H1 (cell line): ENCODE results near the gene TEX51. TPM values are rescaled to one million over a fixed set of nuclear protein-coding genes. Genes with fewer than 3 reads are reported as not detected.

Source experiments
- CTCF ChIA-PET: fragments of 300-600 bp; sonication (Branson Sonifier 250); formaldehyde crosslinking; loops from one replicate; lab custom pipeline; 2021; ENCODE audit not compliant: partially characterized antibody; lab: Charles Lee
- POLR2A ChIA-PET: fragments of 300-600 bp; sonication (Branson Sonifier 250); formaldehyde crosslinking; loops from one replicate; lab custom pipeline; 2021; ENCODE audit warnings: inconsistent platforms; ENCODE audit not compliant: partially characterized antibody; lab: Charles Lee
- DNase-seq, 2 experiments: peaks; one replicate each; pipeline versions ENCODE4 v3.0.0 to v3.0.0-alpha.2; 2010 to 2022; ENCODE audit warnings: low spot score in 2 of 2, low read depth in 1 of 2, mixed read lengths in 1 of 2
- FAIRE-seq: peaks from 2 replicates; lab custom pipeline; 2011; peaks lifted over from hg19 to GRCh38; lab: Jason Lieb, UNC
- H2AFZ ChIP-seq: 2 replicates; pipeline ENCODE4 v1.8.1; 2012; ENCODE audit warnings: low read length, inconsistent platforms
- H2AK5ac ChIP-seq: 2 replicates; pipeline ENCODE4 v1.6.1; 2013; ENCODE audit warnings: low read depth, low read length
- H2BK120ac ChIP-seq: replicated peaks from 2 replicates; pipeline ENCODE3; 2013; ENCODE audit warnings: low read depth, low read length, inconsistent platforms
- H2BK12ac ChIP-seq: 2 replicates; pipeline ENCODE4 v1.6.1; 2013; ENCODE audit warnings: low read depth, low read length
- H2BK15ac ChIP-seq: 2 replicates; pipeline ENCODE4 v1.6.1; 2013; ENCODE audit warnings: low read length
- H2BK20ac ChIP-seq: 2 replicates; pipeline ENCODE4 v1.6.1; 2013; ENCODE audit warnings: low read length
- H2BK5ac ChIP-seq: 2 replicates; pipeline ENCODE4 v1.6.1; 2013; ENCODE audit warnings: low read depth, low read length
- H3K14ac ChIP-seq: 2 replicates; pipeline ENCODE4 v1.6.1; 2013; ENCODE audit warnings: inconsistent platforms; ENCODE audit not compliant: insufficient read length
- H3K18ac ChIP-seq: 2 replicates; pipeline ENCODE4 v1.6.1; 2013; ENCODE audit warnings: low read length; ENCODE audit errors: extremely low read depth
- H3K23ac ChIP-seq: 2 replicates; pipeline ENCODE4 v1.6.1; 2013; ENCODE audit warnings: inconsistent platforms; ENCODE audit not compliant: insufficient read length
- H3K23me2 ChIP-seq: 2 replicates; pipeline ENCODE4 v1.6.1; 2013; ENCODE audit warnings: low read depth, low read length
- H3K27ac ChIP-seq: 2 replicates; pipeline ENCODE4 v1.6.1; 2011; ENCODE audit warnings: low read depth, low read length, inconsistent platforms
- H3K27me3 ChIP-seq, 4 experiments: replicated peaks in 1 of 4; 1 replicate in 1 of 4; 2 replicates in 3 of 4; pipeline versions ENCODE4 v1.6.1 to v1.8.1; 2011 to 2013; ENCODE audit warnings: low read length in 3 of 4, mild to moderate bottlenecking in 3 of 4, inconsistent platforms in 2 of 4, mixed read lengths in 2 of 4, moderate library complexity in 1 of 4; ENCODE audit not compliant: control insufficient read depth in 3 of 4, insufficient read depth in 3 of 4; ENCODE audit errors: extremely low read depth in 1 of 4
- H3K36me3 ChIP-seq, 4 experiments: 2 replicates each; pipeline versions ENCODE4 v1.6.1 to v1.8.1; 2011 to 2013; ENCODE audit warnings: mild to moderate bottlenecking in 4 of 4, low read length in 3 of 4, moderate library complexity in 2 of 4, control low read depth in 1 of 4, inconsistent platforms in 1 of 4; ENCODE audit not compliant: insufficient read depth in 4 of 4, control insufficient read depth in 2 of 4
- H3K4ac ChIP-seq: replicated peaks from 2 replicates; pipeline ENCODE3; 2013; ENCODE audit warnings: low read length, low read depth, mixed read lengths, inconsistent platforms; ENCODE audit not compliant: insufficient read length
- H3K4me1 ChIP-seq, 4 experiments: replicated peaks in 1 of 4; 1 replicate in 1 of 4; 2 replicates in 3 of 4; pipeline versions ENCODE4 v1.6.1 to v1.8.1; 2011 to 2013; ENCODE audit warnings: low read length in 3 of 4, inconsistent platforms in 2 of 4, mixed read lengths in 1 of 4; ENCODE audit not compliant: insufficient read depth in 4 of 4, control insufficient read depth in 3 of 4
- H3K4me2 ChIP-seq, 2 experiments: 2 replicates each; pipeline versions ENCODE4 v1.6.1 to v1.8.1; 2011 to 2013; ENCODE audit warnings: low read depth in 2 of 2, low read length in 2 of 2, control low read depth in 1 of 2, inconsistent platforms in 1 of 2, mild to moderate bottlenecking in 1 of 2; ENCODE audit not compliant: insufficient read depth in 1 of 2
- H3K4me3 ChIP-seq, 4 experiments: fragments of 200-600, 300-600 bp in 1 of 4; sonication (generic), shearing (Covaris generic), sonication (Bioruptor Twin) in 1 of 4; 2 replicates each; pipeline versions ENCODE4 v1.5.1 to v1.8.1; 2011 to 2016; ENCODE audit warnings: low read length in 4 of 4, low read depth in 3 of 4, control low read depth in 2 of 4, inconsistent platforms in 2 of 4, mild to moderate bottlenecking in 2 of 4, mixed read lengths in 1 of 4, moderate library complexity in 1 of 4; ENCODE audit not compliant: insufficient read depth in 2 of 4; ENCODE audit errors: extremely low read depth in 1 of 4
- H3K56ac ChIP-seq: replicated peaks from 2 replicates; pipeline ENCODE3; 2013; ENCODE audit warnings: low read depth, mild to moderate bottlenecking, mixed read lengths, low read length, inconsistent platforms; ENCODE audit not compliant: insufficient read length
- H3K79me1 ChIP-seq: 2 replicates; pipeline ENCODE4 v1.6.1; 2013; ENCODE audit warnings: low read depth, low read length, control low read depth
- H3K79me2 ChIP-seq, 2 experiments: 2 replicates each; pipeline versions ENCODE4 v1.6.1 to v1.8.1; 2012 to 2013; ENCODE audit warnings: low read length in 2 of 2, mild to moderate bottlenecking in 2 of 2, inconsistent platforms in 1 of 2; ENCODE audit not compliant: insufficient read depth in 2 of 2, control insufficient read depth in 1 of 2
- H3K9ac ChIP-seq, 4 experiments: replicated peaks in 1 of 4; 1 replicate in 1 of 4; 2 replicates in 3 of 4; pipeline versions ENCODE4 v1.6.1 to v1.8.1; 2011 to 2013; ENCODE audit warnings: low read depth in 3 of 4, low read length in 3 of 4, control low read depth in 2 of 4, mild to moderate bottlenecking in 2 of 4, moderate library complexity in 2 of 4, inconsistent platforms in 1 of 4; ENCODE audit errors: extremely low read depth in 1 of 4
- H3K9me3 ChIP-seq, 2 experiments: 2 replicates each; pipeline versions ENCODE4 v1.6.1 to v1.8.1; 2012 to 2013; ENCODE audit warnings: mild to moderate bottlenecking in 2 of 2, moderate library complexity in 2 of 2, control low read depth in 1 of 2, inconsistent platforms in 1 of 2, low read depth in 1 of 2, low read length in 1 of 2, mixed read lengths in 1 of 2; ENCODE audit not compliant: insufficient read depth in 2 of 2
- H4K20me1 ChIP-seq, 2 experiments: replicated peaks in 1 of 2; 2 replicates each; pipeline versions ENCODE3 to v1.8.1; 2011 to 2013; ENCODE audit warnings: inconsistent platforms in 2 of 2, low read length in 2 of 2, mild to moderate bottlenecking in 1 of 2; ENCODE audit not compliant: insufficient read depth in 2 of 2, control insufficient read depth in 1 of 2
- H4K5ac ChIP-seq: 2 replicates; pipeline ENCODE4 v1.6.1; 2013; ENCODE audit warnings: low read length, low read depth, mixed read lengths, inconsistent platforms; ENCODE audit not compliant: insufficient read length
- H4K8ac ChIP-seq: 2 replicates; pipeline ENCODE4 v1.8.0; 2013; ENCODE audit warnings: mild to moderate bottlenecking, moderate library complexity, low read length, inconsistent platforms; ENCODE audit not compliant: insufficient read depth; ENCODE audit errors: extremely low read depth
- H4K91ac ChIP-seq: replicated peaks from 2 replicates; pipeline ENCODE3; 2013; ENCODE audit warnings: low read length, mixed read lengths, inconsistent platforms; ENCODE audit not compliant: insufficient read length
- CREB1 ChIP-seq: IDR thresholded peaks from 2 replicates; pipeline ENCODE4 v1.6.1; 2012; ENCODE audit warnings: inconsistent platforms
- EZH2 ChIP-seq: fragments of 200-600 bp; sonication (generic); IDR thresholded peaks from 2 replicates; pipeline ENCODE4 v1.7.1; 2012; ENCODE audit warnings: low read depth, mild to moderate bottlenecking, moderate library complexity, low read length, inconsistent platforms; ENCODE audit not compliant: severe bottlenecking
- RAD21 ChIP-seq, 2 experiments: IDR thresholded peaks in 1 of 2; conservative IDR thresholded peaks in 1 of 2; 2 replicates each; pipeline ENCODE4 v1.6.1; 2011; ENCODE audit warnings: low read depth in 2 of 2, low read length in 2 of 2, improper control_type of control experiment in 1 of 2, inconsistent platforms in 1 of 2, mild to moderate bottlenecking in 1 of 2, moderate library complexity in 1 of 2
- SP1 ChIP-seq: IDR thresholded peaks from 2 replicates; pipeline ENCODE4 v1.6.1; 2011; ENCODE audit warnings: low read depth, low read length
- WGBS, 2 experiments: shearing (Covaris generic) in 1 of 2; methylation state at CpG; one replicate each; pipeline versions ENCODE4 v1.1.6 to v1.1.7; 2013 to 2015; ENCODE audit warnings: low lambda C conversion rate in 2 of 2, mixed read lengths in 2 of 2, inconsistent platforms in 1 of 2, low coverage in 1 of 2, missing lambda C conversion rate in 1 of 2; ENCODE audit not compliant: insufficient replicate concordance in 2 of 2, insufficient coverage in 1 of 2, insufficient read length in 1 of 2; ENCODE audit errors: extremely low coverage in 1 of 2, missing lambda C conversion rate in 1 of 2; 5-methylcytosine and 5-hydroxymethylcytosine counted together
- polyA plus RNA-seq, 7 experiments: library from polyadenylated mRNA; depleted of rRNA in 3 of 7; stranded (reverse) in 5 of 7; unstranded in 2 of 7; fragments of >200 nt in 5 of 7; fragments of 200-250 nt in 2 of 7; gene quantifications; 1 replicate in 5 of 7; 2 replicates in 1 of 7; 4 replicates in 1 of 7; pipeline versions ENCODE4 v1.2.1 to v1.2.3, GENCODE V29; 2011 to 2013; ENCODE audit warnings: missing spikeins in 2 of 7, mixed read lengths in 2 of 7
- total RNA-seq: library from RNA; stranded (reverse); fragmentation: NEBNext Ultra II Directional; extraction: Animal tissue kit (Norgen Biotek cat#: 25700); gene quantifications from 2 replicates; pipeline ENCODE4 v1.2.1, GENCODE V29; 2021
- TF ChIP-seq, protein P1 (sequence below), 3 experiments: IDR thresholded peaks; 1 replicate in 2 of 3; 2 replicates in 1 of 3; pipeline versions ENCODE4 v1.5.1 to v1.6.1; 2011; ENCODE audit warnings: low read length in 3 of 3, mild to moderate bottlenecking in 3 of 3, inconsistent platforms in 2 of 3, low read depth in 1 of 3, moderate library complexity in 1 of 3; ENCODE audit not compliant: insufficient read depth in 1 of 3; ENCODE audit errors: control extremely low read depth in 1 of 3

Gene TEX51
- total and polyA plus RNA-seq, 2 of the 8 experiments (the other 6 are each of a cell fraction or from before 2014, with no cell fraction given), result not detected

DNA sequence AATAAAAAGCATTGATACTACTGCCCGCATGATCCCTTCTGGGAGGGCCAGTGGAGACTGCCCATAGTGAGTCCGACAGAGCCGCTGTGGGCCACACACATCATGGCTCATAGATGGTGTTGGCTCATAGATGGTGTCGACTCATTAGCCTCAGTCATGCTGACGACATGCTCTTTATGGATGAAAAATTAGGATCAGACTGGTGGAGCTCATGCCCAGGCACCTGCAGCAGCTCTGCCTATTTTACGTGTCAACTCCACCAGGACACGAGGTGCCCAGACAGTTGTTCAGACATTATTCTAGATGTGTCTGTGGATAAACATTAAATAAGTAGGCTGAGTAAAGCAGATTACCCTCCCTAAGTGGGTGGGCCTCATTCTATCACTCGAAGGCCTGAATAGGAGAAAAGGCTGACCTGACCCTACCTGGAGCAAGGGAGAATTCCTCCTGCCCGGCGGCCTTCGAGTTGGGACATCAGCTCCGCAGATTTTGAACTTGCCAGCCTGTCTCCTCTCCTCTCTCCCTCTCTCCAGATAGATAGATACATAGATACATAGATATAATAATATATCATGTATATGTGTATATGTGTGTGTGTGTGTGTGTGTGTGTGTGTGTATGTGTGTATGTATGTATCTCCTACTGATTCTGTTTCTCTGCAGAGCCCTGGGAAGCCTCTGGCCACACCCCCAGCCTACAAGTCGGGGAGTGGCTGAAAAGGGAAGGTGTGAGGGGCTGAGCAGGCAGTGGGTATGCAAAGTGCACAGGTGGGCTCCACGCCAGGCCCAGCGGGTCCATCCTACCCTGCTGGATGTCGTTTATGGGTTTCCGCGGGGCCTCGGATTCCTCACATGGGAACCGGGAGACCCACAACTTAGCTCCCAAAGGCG, 13.6 kb upstream of the TEX51 start:
- 0 out of 2 replicates have a peak overlapping the region, but pooled peaks have one; percentile 80 for H2AFZ ChIP-seq

More for the DNA sequence above, 13.6 kb upstream of the TEX51 start:
- Histone ChIP-seq H3K14ac (no peak overlapping the region), H3K4me2 (peak overlapping the region in 1 of 2 experiments; percentile 42; a peak in 1 of 4 replicates), H4K8ac (peak overlapping the region; percentile 92; the same call in 1 of the 2 replicates), H3K4me3 (no peak overlapping the region), H3K56ac (no peak overlapping the region), H3K9me3 (no peaks in the 10 kb centered on the region), H2BK12ac (no peak overlapping the region; the same call in 1 of the 2 replicates), H2BK15ac (peak overlapping the region; percentile 88; the same call in 1 of the 2 replicates), H3K36me3 (no peaks in the 10 kb centered on the region), H2AK5ac (no peak overlapping the region), H3K23me2 (no peaks in the 10 kb centered on the region; the same call in 1 of the 2 replicates), H3K27ac (no peak overlapping the region), H2BK5ac (no peak overlapping the region), H4K5ac (no peak overlapping the region), H4K91ac (no peak overlapping the region), H3K4me1 (peaks cover 0 to 17% (median 7%) of the 10 kb centered on the region in 4 experiments; a peak in 5 of 7 replicates), H3K9ac (no peak overlapping the region), H3K18ac (no peak overlapping the region), H3K79me2 (no peaks in the 10 kb centered on the region), H3K27me3 (peaks cover 0 to 9% (median 5%) of the 10 kb centered on the region in 4 experiments; a peak in 3 of 7 replicates), H3K23ac (no peak overlapping the region), H3K4ac (no peak overlapping the region), H3K79me1 (no peaks in the 10 kb centered on the region), H4K20me1 (no peaks in the 10 kb centered on the region), H2BK120ac (no peak overlapping the region), H2BK20ac (no peak overlapping the region)
- TF ChIP-seq SP1 (no peak), CREB1 (no peak), EZH2 (no peak), RAD21 (IDR thresholded peaks at IDR 0.05 in 1 of 2, conservative IDR thresholded peaks at IDR 0.05 in 1 of 2; ENCODE audit: low read depth in 2 of 2, low read length in 2 of 2) (no peak)
- TF ChIP-seq, protein P1, sequence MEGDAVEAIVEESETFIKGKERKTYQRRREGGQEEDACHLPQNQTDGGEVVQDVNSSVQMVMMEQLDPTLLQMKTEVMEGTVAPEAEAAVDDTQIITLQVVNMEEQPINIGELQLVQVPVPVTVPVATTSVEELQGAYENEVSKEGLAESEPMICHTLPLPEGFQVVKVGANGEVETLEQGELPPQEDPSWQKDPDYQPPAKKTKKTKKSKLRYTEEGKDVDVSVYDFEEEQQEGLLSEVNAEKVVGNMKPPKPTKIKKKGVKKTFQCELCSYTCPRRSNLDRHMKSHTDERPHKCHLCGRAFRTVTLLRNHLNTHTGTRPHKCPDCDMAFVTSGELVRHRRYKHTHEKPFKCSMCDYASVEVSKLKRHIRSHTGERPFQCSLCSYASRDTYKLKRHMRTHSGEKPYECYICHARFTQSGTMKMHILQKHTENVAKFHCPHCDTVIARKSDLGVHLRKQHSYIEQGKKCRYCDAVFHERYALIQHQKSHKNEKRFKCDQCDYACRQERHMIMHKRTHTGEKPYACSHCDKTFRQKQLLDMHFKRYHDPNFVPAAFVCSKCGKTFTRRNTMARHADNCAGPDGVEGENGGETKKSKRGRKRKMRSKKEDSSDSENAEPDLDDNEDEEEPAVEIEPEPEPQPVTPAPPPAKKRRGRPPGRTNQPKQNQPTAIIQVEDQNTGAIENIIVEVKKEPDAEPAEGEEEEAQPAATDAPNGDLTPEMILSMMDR (IDR thresholded peaks at IDR 0.05; ENCODE audit: control extremely low read depth in 1 of 3, insufficient read depth in 1 of 3, low read depth in 1 of 3, low read length in 3 of 3), result no peak
- FAIRE-seq (no peak), DNase-seq (no peak)
- POLR2A ChIA-PET, result no interaction called here
- CTCF ChIA-PET, result interaction anchor here (0.7 to 4.4 kb wide), 11 partner anchors 10 to 451 kb away, joined by 3 to 23 read pairs (median 4); partner anchors contain the start of gene TEX51
- WGBS, 2 experiments, result 93% methylated on average over 21 of the region's 21 CpGs; no CpG with 5 or more reads in 1 of the 2 experiments
